T-helper 2 cell (primary cell): ENCODE measurements around the gene TMEM167B.

ENCODE experiments used
- DNase-seq, 5 experiments: peaks; one replicate each; pipeline versions ENCODE4 v3.0.0 to v3.0.0-alpha.2; 2012 to 2022

Gene TMEM167B

GRCh38 chr1:109083501-109083900 is 7.1 kb upstream of the TMEM167B start:
- DNase-seq = no peak

GRCh38 chr1:109083923-109084322 is 6.6 kb upstream of the TMEM167B start:
- DNase-seq = peak in 1 of 5 experiments; percentile 49

GRCh38 chr1:109084563-109085517 is 5.7 kb upstream of the TMEM167B start:
- no peak for DNase-seq

GRCh38 chr1:109089242-109090015 is 1.1 kb upstream of the TMEM167B start:
- DNase-seq = peak in 1 of 5 experiments; percentile 67

GRCh38 chr1:109091078-109091838 is 694 bp downstream of the TMEM167B start:
- DNase-seq = no peak

- peak in 1 of 5 experiments; percentile 45 for DNase-seq
These were observed 1.3 kb downstream of the TMEM167B start for GRCh38 chr1:109091839-109092193.

GRCh38 chr1:109094377-109094803 is 3.8 kb downstream of the TMEM167B start:
- DNase-seq = no peak

- no peak for DNase-seq
These were observed 4.3 kb downstream of the TMEM167B start for GRCh38 chr1:109094871-109095270.

GRCh38 chr1:109095631-109096030 is 5.1 kb downstream of the TMEM167B start:
- DNase-seq = no peak

- no peak for DNase-seq
These were observed 5.6 kb downstream of the TMEM167B start for GRCh38 chr1:109096120-109096519.

- DNase-seq = peak; percentile 87 to 99 (median 96)
These were observed 9.6 kb downstream of the TMEM167B start for GRCh38 chr1:109099938-109100773.

- no peak for DNase-seq
These were observed 14.0 kb downstream of the TMEM167B start for GRCh38 chr1:109104364-109105151.

GRCh38 chr1:109105881-109106280 is 15.3 kb downstream of the TMEM167B start:
- no peak for DNase-seq

- no peak for DNase-seq
These were observed 17.2 kb downstream of the TMEM167B start for GRCh38 chr1:109107785-109108184.

GRCh38 chr1:109109906-109110305 is 19.3 kb downstream of the TMEM167B start:
- no peak for DNase-seq

GRCh38 chr1:109111386-109112055 is 21.0 kb downstream of the TMEM167B start:
- DNase-seq = no peak

GRCh38 chr1:109112056-109112651 is 21.6 kb downstream of the TMEM167B start:
- DNase-seq = peak in 2 of 5 experiments; percentile 1 to 54

- DNase-seq = peak; percentile 78 to 85 (median 83)
These were observed 22.2 kb downstream of the TMEM167B start for GRCh38 chr1:109112652-109113285.

- peak; percentile 72 to 94 (median 90) for DNase-seq
These were observed 23.2 kb downstream of the TMEM167B start, which contains the start of gene ELAPOR1 for GRCh38 chr1:109113590-109114341. TSS of gene ELAPOR1 (plus strand) at chr1:109114115. CDS start at chr1:109114184, 69 bp downstream.
